ENCODE measurements around the gene BAG5. TPM values are rescaled to one million over a fixed set of nuclear protein-coding genes. Genes with fewer than 3 reads are reported as not detected.

Gene BAG5
- total and polyA plus RNA-seq, 2 of the 4 experiments (the other 2 are of a cell fraction), result 6.7 to 22.2 TPM

DNA sequence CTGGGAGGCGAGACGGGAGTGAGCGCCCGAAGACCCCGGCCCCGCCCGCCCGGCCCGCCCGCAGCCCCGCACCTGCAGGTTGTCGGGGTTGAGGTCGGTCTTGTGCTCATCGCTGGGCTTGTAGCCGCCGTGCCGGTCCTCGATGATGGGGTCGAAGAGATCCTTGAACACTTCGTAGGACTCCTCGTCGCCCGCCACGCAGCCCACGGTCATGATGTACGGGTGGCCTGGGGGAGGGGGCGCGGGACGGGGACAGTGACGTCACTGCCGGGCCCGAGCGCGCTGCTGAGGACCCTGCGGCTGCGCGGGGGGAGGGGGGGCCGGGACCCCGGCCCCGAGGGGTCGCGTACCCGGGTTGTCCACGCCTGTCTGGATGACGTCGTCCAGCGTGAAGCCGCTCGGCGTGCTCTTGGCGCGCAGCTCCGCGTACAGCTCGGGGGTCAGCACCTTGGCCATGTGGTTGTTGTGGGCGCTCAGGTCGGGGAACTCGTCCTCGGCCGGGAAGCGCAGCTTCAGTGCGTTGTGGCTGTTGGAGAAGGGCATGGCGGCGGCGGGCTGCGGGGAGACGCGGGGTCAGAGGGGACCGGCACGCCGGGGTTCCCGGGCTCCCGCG is 40.4 kb downstream of the BAG5 start:
- Histone ChIP-seq H3K4ac (ENCODE audit: low read depth, low read length) (peak overlapping the region; percentile 18; the same call in 1 of the 2 replicates), H2BK15ac (ENCODE audit: low read depth, low read length) (no peak overlapping the region), H3K79me1 (ENCODE audit: low read depth in 1 of 2, low read length in 2 of 2) (peaks cover 0 to 5% of the 10 kb centered on the region in 2 experiments; a peak in 1 of 4 replicates), H4K8ac (ENCODE audit: low read depth in 2 of 2, low read length in 2 of 2) (no peak overlapping the region), H3K36me3 (ENCODE audit: control insufficient read depth, insufficient read depth, low read length) (no peaks in the 10 kb centered on the region), H3K18ac (ENCODE audit: low read depth, low read length) (no peak overlapping the region), H3K56ac (ENCODE audit: extremely low read depth, insufficient read depth, low read length) (no peak overlapping the region), H3K4me2 (ENCODE audit: low read depth, low read length) (peak overlapping the region; percentile 99), H3K9me1 (ENCODE audit: insufficient read depth, low read length) (no peaks in the 10 kb centered on the region), H2AK5ac (ENCODE audit: low read depth, low read length) (0 out of 2 replicates have a peak overlapping the region, but pooled peaks have one; percentile 56), H2AK9ac (replicated peaks; ENCODE audit: low read depth, low read length, poor library complexity) (peak overlapping the region; percentile 44), H3K27ac (ENCODE audit: insufficient read depth, low read length) (no peak overlapping the region), H3K27me3 (ENCODE audit: control insufficient read depth, insufficient read depth, low read length) (peaks cover 15% of the 10 kb centered on the region), H3K4me3 (ENCODE audit: insufficient read depth, low read depth, low read length) (peak overlapping the region; percentile 59), H4K91ac (ENCODE audit: insufficient read depth, low read depth, low read length) (no peak overlapping the region), H2BK5ac (ENCODE audit: low read depth, low read length, poor library complexity, severe bottlenecking) (no peak overlapping the region), H3K14ac (replicated peaks; ENCODE audit: low read depth, low read length) (no peak overlapping the region), H2BK20ac (ENCODE audit: low read depth, low read length) (no peak overlapping the region), H3K9me3 (ENCODE audit: control insufficient read depth, insufficient read depth, low read length) (no peaks in the 10 kb centered on the region), H2BK120ac (ENCODE audit: low read depth, low read length) (no peak overlapping the region), H2AFZ (replicated peaks; ENCODE audit: low read length, poor library complexity) (peak overlapping the region; percentile 77), H4K20me1 (ENCODE audit: insufficient read depth, low read length) (peaks cover 11% of the 10 kb centered on the region), H4K5ac (ENCODE audit: low read depth, low read length) (no peak overlapping the region), H3K4me1 (ENCODE audit: control insufficient read depth, insufficient read depth, low read length) (peaks cover 18% of the 10 kb centered on the region), H3K23ac (ENCODE audit: low read depth, low read length) (peak overlapping the region; percentile 6; the same call in 1 of the 2 replicates), H3K9ac (ENCODE audit: low read depth, low read length) (no peak overlapping the region)
- ChIA-PET CTCF (no interaction called here), POLR2A (ENCODE audit: unreplicated experiment) (no interaction called here)
- WGBS, 2 experiments (ENCODE audit: extremely low coverage in 2 of 2, insufficient read length in 1 of 2), result 0% methylated on average over 35 of the region's 74 CpGs; no CpG with 5 or more reads in 1 of the 2 experiments
- no peak for TF ChIP-seq CEBPB (IDR thresholded peaks at IDR 0.05; ENCODE audit: low read depth, low read length)
- TF ChIP-seq MXI1 (IDR thresholded peaks at IDR 0.05; ENCODE audit: borderline replicate concordance, low read depth, low read length), result no peak
- no peak for TF ChIP-seq CHD1 (IDR thresholded peaks at IDR 0.05; ENCODE audit: low read depth, low read length)
- no peak for TF ChIP-seq RFX5 (IDR thresholded peaks at IDR 0.05; ENCODE audit: low read depth, low read length)
- TF ChIP-seq FOS (IDR thresholded peaks at IDR 0.05; ENCODE audit: low read depth, low read length), result no peak
- TF ChIP-seq, protein P1, sequence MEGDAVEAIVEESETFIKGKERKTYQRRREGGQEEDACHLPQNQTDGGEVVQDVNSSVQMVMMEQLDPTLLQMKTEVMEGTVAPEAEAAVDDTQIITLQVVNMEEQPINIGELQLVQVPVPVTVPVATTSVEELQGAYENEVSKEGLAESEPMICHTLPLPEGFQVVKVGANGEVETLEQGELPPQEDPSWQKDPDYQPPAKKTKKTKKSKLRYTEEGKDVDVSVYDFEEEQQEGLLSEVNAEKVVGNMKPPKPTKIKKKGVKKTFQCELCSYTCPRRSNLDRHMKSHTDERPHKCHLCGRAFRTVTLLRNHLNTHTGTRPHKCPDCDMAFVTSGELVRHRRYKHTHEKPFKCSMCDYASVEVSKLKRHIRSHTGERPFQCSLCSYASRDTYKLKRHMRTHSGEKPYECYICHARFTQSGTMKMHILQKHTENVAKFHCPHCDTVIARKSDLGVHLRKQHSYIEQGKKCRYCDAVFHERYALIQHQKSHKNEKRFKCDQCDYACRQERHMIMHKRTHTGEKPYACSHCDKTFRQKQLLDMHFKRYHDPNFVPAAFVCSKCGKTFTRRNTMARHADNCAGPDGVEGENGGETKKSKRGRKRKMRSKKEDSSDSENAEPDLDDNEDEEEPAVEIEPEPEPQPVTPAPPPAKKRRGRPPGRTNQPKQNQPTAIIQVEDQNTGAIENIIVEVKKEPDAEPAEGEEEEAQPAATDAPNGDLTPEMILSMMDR (conservative IDR thresholded peaks at IDR 0.05; ENCODE audit: low read depth, low read length), result no peak
- dilution Hi-C loops (cut with HindIII; ENCODE audit: low sequenced_read_pairs, unreplicated experiment) (no loop called here), in situ Hi-C loops (cut with MboI; ENCODE audit: low sequenced_read_pairs) (no loop called here), intact Hi-C loops (cut with micrococcal nuclease) (no loop called here)
- DNase-seq, result no peak
- no peak; the same call in 1 of the 2 replicates for ATAC-seq (ENCODE audit: low read depth)
- BruUV-seq (replicated peaks), result TSS peak; percentile 22
